Natural killer cell treated with Interleukin-12 subunit alpha and Interleukin-12 subunit beta and Interleukin-15 and Interleukin-18, amount 100 ng/mL, for 72 hours (primary cell): Measurements from ENCODE around the gene RNF123. TPM values are rescaled to one million over a fixed set of nuclear protein-coding genes. Genes with fewer than 3 reads are reported as not detected.
"Not testable (repeated sequence)": the region's sequence is repeated elsewhere in the genome, so short reads cannot be mapped to it uniquely, and the experiment has no call there.

ENCODE experiments used
- ATAC-seq, 2 donors: fragments of 150-1000 bp; cut with Tn5 transposase in 1 of 2; sonication (Bioruptor Pico), chemical (Tn5 transposase) in 1 of 2; 2 replicates each; pipeline ENCODE4 v1.10.0; 2021
- DNase-seq: peaks from one replicate; pipeline ENCODE4 v3.0.0; 2022; ENCODE audit warnings: low spot score
- H3K27ac Mint-ChIP-seq, 2 donors: 1 replicate in 1 of 2; 2 replicates in 1 of 2; pipeline ENCODE4 v1.8.0; 2022; ENCODE audit warnings: mixed read lengths in 2 of 2, mild to moderate bottlenecking in 1 of 2, moderate library complexity in 1 of 2
- H3K27me3 Mint-ChIP-seq, 2 donors: 1 replicate in 1 of 2; 2 replicates in 1 of 2; pipeline ENCODE4 v1.8.0; 2022; ENCODE audit warnings: mixed read lengths in 2 of 2
- H3K36me3 Mint-ChIP-seq: one replicate; pipeline ENCODE4 v1.8.0; 2022; ENCODE audit warnings: mixed read lengths
- H3K4me1 Mint-ChIP-seq, 2 donors: 1 replicate in 1 of 2; 2 replicates in 1 of 2; pipeline ENCODE4 v1.8.0; 2022; ENCODE audit warnings: low read depth in 2 of 2, mixed read lengths in 2 of 2, mild to moderate bottlenecking in 1 of 2
- H3K4me3 Mint-ChIP-seq: one replicate; pipeline ENCODE4 v1.8.0; 2022; ENCODE audit warnings: mixed read lengths
- H3K9me3 Mint-ChIP-seq: 2 replicates; pipeline ENCODE4 v1.8.0; 2022; ENCODE audit warnings: mixed read lengths
- total RNA-seq, 2 donors: library from RNA; stranded (reverse); gene quantifications; one replicate each; pipeline ENCODE4 v1.2.3, GENCODE V29; 2022

RNF123 gene
- total RNA-seq, 2 donors from 2014 or later = 45.6 to 67.9 TPM

DNA sequence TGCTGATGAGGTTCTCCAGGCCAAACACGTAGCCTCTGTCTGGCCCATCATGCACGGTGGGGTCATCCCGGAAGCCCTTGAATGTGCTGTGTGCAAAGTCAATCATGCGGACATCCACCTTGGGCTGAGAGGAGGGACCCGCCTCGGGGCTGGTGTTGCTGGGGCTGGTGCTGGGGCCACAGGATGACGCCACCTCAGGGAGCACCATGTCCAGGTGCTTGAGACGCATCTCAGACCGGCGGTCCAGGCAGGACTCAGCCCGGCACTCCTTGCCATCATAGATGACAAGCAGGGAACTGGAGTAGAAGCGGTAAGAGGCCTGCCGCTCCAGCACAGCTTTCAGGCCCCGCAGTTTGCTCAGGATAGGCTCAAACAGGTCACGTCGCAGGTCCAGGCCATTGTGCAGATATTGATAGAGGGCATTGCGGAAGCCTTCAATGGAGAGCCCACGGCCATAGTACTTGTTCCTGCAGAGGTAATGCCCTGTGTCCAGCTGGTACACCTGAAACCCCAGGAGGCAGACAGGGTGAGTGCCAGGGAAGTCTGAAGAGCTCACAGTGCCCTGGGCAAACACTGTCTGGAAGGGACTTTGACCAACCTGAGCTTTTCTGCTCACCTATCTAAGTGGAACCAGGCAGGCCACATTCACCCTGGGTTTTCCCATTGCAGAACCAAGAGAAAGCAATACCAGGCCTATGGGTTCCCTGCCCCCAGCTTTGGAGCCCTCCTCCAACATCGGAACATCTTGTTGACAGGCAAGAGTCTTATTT is 38.0 kb downstream of the RNF123 start:
- Mint-ChIP-seq H3K27me3 (no peaks in the 10 kb centered on the region), H3K4me1 (peaks cover 9% of the 10 kb centered on the region in 2 donors), H3K27ac (no peak overlapping the region), H3K9me3 (no peaks in the 10 kb centered on the region), H3K4me3 (no peak overlapping the region), H3K36me3 (peaks cover 6% of the 10 kb centered on the region)
- ATAC-seq = no peak
- no peak for DNase-seq

DNA sequence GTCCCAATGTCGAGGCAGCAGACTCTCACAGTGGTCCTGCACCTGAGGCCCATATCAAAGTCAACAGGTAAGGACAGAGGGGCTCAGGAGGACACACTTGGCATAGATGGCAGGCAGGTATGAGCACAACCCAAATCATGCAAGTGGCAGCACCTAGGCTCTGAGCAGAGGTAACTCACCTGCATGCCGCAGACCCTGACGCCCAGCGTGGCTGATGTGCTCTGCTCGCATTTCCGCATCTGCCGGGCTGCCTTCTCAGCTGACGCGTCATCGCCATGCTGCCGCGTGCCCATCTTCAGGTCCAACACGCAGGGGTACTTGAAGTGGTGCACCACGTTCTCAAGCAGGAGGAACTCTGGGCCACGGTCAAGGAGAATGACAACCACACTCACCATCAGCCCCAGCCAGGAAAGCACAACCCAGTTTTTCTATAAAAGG is 38.6 kb downstream of the RNF123 start:
- H3K36me3 Mint-ChIP-seq = peaks cover 6% of the 10 kb centered on the region
- no peaks in the 10 kb centered on the region for H3K27me3 Mint-ChIP-seq
- peaks cover 4 to 5% of the 10 kb centered on the region in 2 donors for H3K4me1 Mint-ChIP-seq
- ATAC-seq (no peak), DNase-seq (no peak)
- no peaks in the 10 kb centered on the region for H3K9me3 Mint-ChIP-seq
- no peak overlapping the region for H3K4me3 Mint-ChIP-seq
- H3K27ac Mint-ChIP-seq = no peak overlapping the region

DNA sequence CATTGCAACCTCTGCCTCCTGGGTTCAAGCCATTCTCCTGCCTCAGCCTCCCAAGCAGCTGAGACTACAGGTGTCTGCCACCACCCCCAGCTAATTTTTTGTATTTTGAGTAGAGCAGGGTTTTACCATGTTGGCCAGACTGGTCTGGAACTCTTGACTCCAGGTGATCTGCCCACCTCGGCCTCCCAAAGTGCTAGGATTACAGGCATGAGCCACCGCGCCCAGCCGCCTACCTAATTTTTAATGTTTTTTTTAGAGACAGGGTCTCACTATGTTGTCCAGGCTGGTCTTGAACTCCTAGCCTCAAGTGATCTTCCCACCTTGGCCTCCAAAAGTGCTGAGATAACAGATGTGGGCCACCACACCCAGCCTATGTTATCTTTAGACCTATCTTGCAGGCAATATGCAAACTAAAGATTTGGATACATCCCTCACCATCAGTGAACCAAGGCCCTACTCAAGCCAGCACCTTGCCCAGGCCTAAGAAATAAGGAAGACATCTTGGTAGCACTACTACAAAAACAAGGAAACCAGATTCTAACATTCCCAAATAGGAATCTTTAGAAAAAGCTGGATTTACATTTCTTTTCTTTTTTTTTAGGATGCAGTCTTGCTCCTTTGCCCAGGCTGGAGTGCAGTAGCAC is 40.7 kb downstream of the RNF123 start:
- DNase-seq = no peak
- Mint-ChIP-seq H3K4me1 (no peaks in the 10 kb centered on the region), H3K9me3 (no peaks in the 10 kb centered on the region), H3K27me3 (no peaks in the 10 kb centered on the region), H3K4me3 (no peak overlapping the region), H3K36me3 (peaks cover 6% of the 10 kb centered on the region), H3K27ac (no peak overlapping the region)
- no peak for ATAC-seq

DNA sequence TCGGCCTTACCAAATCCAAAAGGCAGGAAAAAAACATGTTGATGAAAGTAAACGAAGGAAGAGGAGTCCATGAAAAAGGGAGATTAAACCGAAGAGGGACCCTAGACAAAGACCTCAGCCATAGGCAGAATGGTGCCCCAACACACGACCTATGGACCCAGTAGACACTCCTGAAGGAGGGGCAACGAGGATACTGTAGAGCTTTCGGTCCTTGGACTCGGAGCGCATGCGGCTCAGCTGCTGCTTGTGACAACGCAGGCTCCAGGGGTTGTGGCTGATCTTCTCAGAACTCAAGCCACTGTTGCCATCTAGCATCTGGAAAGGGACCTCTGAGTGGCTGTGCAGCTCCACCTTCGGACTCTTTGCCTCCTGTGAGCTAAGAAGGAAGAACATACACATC is 43.2 kb downstream of the RNF123 start:
- no peak for ATAC-seq
- DNase-seq = no peak
- Mint-ChIP-seq H3K27me3 (no peaks in the 10 kb centered on the region), H3K4me1 (peaks cover 0 to 4% of the 10 kb centered on the region in 2 donors), H3K4me3 (no peak overlapping the region), H3K27ac (no peak overlapping the region), H3K9me3 (no peaks in the 10 kb centered on the region), H3K36me3 (peaks cover 6% of the 10 kb centered on the region)

DNA sequence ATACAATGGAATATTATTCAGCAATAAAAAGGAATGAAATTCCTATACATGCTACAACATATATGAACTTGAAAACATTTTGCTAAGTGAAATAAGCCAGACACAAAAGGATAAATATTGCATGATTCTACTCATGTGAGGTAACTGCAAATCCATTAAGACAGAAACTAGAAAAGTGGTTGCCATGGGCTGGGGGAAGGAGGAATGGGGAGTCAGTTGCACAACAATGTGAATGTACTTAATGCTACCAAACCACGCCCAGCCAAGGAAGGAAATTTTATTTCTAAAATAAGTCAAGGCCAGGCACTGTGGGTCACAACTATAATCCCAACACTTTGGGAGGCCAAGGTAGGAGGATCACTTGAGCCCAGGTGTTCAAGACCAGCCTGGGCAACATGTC is 44.2 kb downstream of the RNF123 start:
- no peaks in the 10 kb centered on the region for H3K9me3 Mint-ChIP-seq
- H3K27ac Mint-ChIP-seq = peak overlapping the region in 1 of 2 donors; percentile 7
- H3K27me3 Mint-ChIP-seq = no peaks in the 10 kb centered on the region
- H3K4me1 Mint-ChIP-seq = peaks cover 0 to 5% of the 10 kb centered on the region in 2 donors
- DNase-seq (no peak), ATAC-seq (no peak)
- H3K4me3 Mint-ChIP-seq = no peak overlapping the region
- H3K36me3 Mint-ChIP-seq = peaks cover 6% of the 10 kb centered on the region

GRCh38 chr3:49734752-49735151 is 45.4 kb downstream of the RNF123 start:
- no peak overlapping the region for H3K27ac Mint-ChIP-seq
- ATAC-seq = no peak
- H3K4me1 Mint-ChIP-seq = peaks cover 0 to 7% of the 10 kb centered on the region in 2 donors
- no peaks in the 10 kb centered on the region for H3K9me3 Mint-ChIP-seq
- peaks cover 6% of the 10 kb centered on the region for H3K36me3 Mint-ChIP-seq
- DNase-seq = no peak
- H3K4me3 Mint-ChIP-seq = no peak overlapping the region
- no peaks in the 10 kb centered on the region for H3K27me3 Mint-ChIP-seq

- H3K4me3 Mint-ChIP-seq = no peak overlapping the region
- no peaks in the 10 kb centered on the region for H3K27me3 Mint-ChIP-seq
- DNase-seq (no peak), ATAC-seq (no peak)
- no peaks in the 10 kb centered on the region for H3K9me3 Mint-ChIP-seq
- H3K4me1 Mint-ChIP-seq = peaks cover 0 to 12% of the 10 kb centered on the region in 2 donors
- no peaks in the 10 kb centered on the region for H3K36me3 Mint-ChIP-seq
- peak overlapping the region in 1 of 2 donors; percentile 59 for H3K27ac Mint-ChIP-seq
These were observed 48.8 kb downstream of the RNF123 start for GRCh38 chr3:49738067-49738713.

GRCh38 chr3:49740427-49740826 is 51.1 kb downstream of the RNF123 start:
- ATAC-seq = no peak
- Mint-ChIP-seq H3K9me3 (no peaks in the 10 kb centered on the region), H3K4me1 (peaks cover 0 to 13% of the 10 kb centered on the region in 2 donors), H3K27me3 (no peaks in the 10 kb centered on the region), H3K36me3 (peaks cover 7% of the 10 kb centered on the region), H3K27ac (peak overlapping the region in 1 of 2 donors; percentile 21), H3K4me3 (no peak overlapping the region)
- no peak for DNase-seq

GRCh38 chr3:49745986-49746385 is 56.6 kb downstream of the RNF123 start:
- Mint-ChIP-seq H3K36me3 (peaks cover 7% of the 10 kb centered on the region), H3K9me3 (no peaks in the 10 kb centered on the region), H3K27me3 (no peaks in the 10 kb centered on the region), H3K27ac (no peak overlapping the region), H3K4me3 (no peak overlapping the region), H3K4me1 (peaks cover 4 to 8% of the 10 kb centered on the region in 2 donors)
- ATAC-seq (no peak), DNase-seq (no peak)

GRCh38 chr3:49747792-49748480 is 58.6 kb downstream of the RNF123 start:
- Mint-ChIP-seq H3K27ac (no peak overlapping the region), H3K4me1 (peaks cover 6 to 9% of the 10 kb centered on the region in 2 donors), H3K4me3 (no peak overlapping the region), H3K27me3 (no peaks in the 10 kb centered on the region), H3K36me3 (peaks cover 7% of the 10 kb centered on the region), H3K9me3 (no peaks in the 10 kb centered on the region)
- ATAC-seq = no peak
- DNase-seq = no peak

GRCh38 chr3:49748874-49749273 is 59.5 kb downstream of the RNF123 start:
- peaks cover 12 to 14% of the 10 kb centered on the region in 2 donors for H3K4me1 Mint-ChIP-seq
- not testable (repeated sequence) for H3K27ac Mint-ChIP-seq, H3K27me3 Mint-ChIP-seq, DNase-seq, ATAC-seq, H3K36me3 Mint-ChIP-seq, H3K4me3 Mint-ChIP-seq, H3K9me3 Mint-ChIP-seq

- Mint-ChIP-seq H3K36me3 (peaks cover under 1% of the 10 kb centered on the region), H3K27me3 (no peaks in the 10 kb centered on the region), H3K9me3 (no peaks in the 10 kb centered on the region), H3K4me1 (peaks cover 18 to 19% of the 10 kb centered on the region in 2 donors), H3K27ac (no peak overlapping the region), H3K4me3 (no peak overlapping the region)
- no peak for DNase-seq
- no peak for ATAC-seq
These were observed 60.7 kb downstream of the RNF123 start for GRCh38 chr3:49750056-49750455.

DNA sequence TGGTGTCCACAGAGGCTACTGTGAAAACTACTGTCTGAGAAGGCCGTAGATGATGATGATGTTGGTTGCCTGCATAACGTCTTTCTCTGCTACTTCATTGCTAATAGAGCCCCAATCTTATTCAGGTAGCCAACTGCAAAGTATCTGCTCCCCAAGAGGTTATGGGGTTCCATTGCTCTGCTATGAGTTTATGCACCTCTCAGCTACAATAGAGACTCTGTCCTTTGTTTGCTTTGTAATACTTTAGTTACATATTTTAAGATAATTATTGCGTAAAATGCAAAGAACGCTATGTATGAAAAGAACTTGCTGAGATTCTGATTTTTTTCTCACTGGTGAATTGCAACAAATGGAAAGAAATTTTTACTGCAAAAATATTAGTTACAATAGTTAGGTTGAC is 62.1 kb downstream of the RNF123 start:
- Mint-ChIP-seq H3K4me1 (peaks cover 25 to 32% of the 10 kb centered on the region in 2 donors), H3K9me3 (no peaks in the 10 kb centered on the region), H3K27me3 (no peaks in the 10 kb centered on the region), H3K4me3 (no peak overlapping the region), H3K36me3 (no peaks in the 10 kb centered on the region), H3K27ac (no peak overlapping the region)
- DNase-seq (no peak), ATAC-seq (no peak)
